Muscle of back (tissue), 11 donors: Measurements from ENCODE around the gene MEF2B. TPM values are rescaled to one million over a fixed set of nuclear protein-coding genes. Genes with fewer than 3 reads are reported as not detected.

ENCODE experiments used
- DNase-seq, 3 donors: peaks; one replicate each; pipeline versions ENCODE4 v3.0.0 to v3.0.0-alpha.2; 2013
- polyA plus RNA-seq, 10 donors: library from polyadenylated mRNA; unstranded; fragments of 120-200 nt; gene quantifications; one replicate each; pipeline ENCODE4 v1.2.1, GENCODE V29; 2013; ENCODE audit not compliant: insufficient read length in 10 of 10

MEF2B gene
- polyA plus RNA-seq, 10 donors = 0.71 to 2.3 (median 1.2) TPM

DNA sequence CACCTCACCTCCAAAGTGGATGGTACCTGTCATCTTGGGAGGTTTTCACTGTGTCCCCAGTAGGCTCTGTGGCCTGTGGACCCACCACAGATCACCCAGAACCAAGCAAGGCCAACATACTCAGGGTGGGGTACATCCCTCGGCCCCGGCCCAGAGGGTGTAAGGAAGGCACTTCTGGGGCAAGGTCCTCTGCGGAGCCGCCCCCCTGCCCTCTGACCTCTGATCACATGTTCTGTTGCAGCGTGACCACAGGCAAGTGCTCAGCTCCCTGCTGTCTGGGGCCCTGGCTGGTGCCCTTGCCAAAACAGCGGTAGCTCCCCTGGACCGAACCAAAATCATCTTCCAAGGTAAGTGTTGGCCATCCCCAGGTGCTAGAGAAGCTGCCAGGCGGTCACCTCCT is 68.5 kb downstream of the MEF2B start:
- no peak for DNase-seq

DNA sequence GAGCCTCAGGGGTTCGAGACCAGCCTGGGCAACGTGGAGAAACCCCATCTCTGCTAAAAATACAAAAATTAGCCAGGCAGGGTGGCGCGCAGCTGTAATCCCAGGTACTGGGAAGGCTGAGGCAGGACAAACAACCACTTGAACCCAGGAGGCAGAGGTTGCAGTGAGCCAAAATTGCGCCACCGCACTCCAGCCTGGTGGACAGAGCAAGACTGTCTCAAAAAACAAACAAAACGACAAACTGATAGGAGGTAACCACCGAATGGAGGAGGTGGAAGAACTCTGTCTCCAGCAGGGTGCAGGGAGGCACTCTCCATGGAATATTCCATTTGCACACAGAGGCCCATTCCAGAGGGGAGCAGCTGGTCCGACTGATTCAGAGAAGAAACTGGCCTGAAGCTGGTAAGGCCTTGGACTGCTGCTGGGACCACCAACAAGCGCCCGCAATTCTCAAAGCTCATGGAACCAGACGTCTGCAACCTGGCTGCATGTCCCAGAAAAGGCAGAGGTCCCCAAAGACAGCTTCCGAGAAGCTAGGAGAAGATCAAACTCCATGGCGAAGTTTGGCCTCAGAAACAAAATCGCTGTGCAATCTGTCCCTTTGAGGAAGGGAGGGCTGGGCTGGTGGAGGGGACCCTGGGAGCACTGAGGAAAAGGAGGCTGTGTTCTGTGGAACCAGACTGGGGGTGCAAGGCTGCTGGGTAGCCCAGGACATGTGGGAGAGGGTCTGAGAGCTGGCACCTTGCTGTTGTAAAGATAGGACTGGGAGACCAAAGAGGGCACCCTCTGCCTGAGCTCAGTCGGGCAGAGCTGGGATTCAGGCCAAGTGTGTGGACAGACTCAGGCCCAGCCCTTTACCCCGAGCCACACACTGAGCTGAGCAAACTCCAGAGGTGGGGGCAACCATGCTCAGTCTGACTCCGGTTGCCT is 71.1 kb downstream of the MEF2B start:
- DNase-seq = no peak

DNA sequence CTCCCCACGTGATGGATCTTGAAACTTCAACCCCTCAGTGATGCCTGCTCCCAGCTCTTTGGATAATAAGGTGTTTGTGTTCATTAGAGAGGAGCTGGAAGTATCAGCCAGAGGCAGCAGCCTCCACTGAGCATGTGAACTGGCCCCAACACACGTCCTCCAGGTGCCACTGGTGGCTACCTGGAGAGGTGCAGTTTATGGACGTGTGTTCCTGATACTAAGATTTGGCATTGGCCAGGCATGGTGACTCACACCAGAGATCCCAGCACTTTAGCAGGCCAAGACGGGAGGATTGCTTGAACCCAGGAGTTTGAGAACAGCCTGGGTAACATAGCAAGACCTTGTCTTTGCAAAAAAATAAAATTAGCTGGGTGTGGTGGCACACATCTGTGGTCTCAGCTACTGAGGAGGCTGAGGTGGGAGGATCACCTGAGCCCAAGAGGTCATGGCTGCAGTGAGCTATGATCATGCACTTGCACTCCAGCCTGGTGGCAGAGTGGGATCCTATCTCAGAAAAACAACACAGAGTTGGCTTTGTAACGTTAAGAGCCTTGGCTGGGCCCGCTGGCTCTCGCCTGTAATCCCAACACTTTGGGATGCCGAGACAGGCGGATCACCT is 71.9 kb downstream of the MEF2B start:
- no peak for DNase-seq

DNA sequence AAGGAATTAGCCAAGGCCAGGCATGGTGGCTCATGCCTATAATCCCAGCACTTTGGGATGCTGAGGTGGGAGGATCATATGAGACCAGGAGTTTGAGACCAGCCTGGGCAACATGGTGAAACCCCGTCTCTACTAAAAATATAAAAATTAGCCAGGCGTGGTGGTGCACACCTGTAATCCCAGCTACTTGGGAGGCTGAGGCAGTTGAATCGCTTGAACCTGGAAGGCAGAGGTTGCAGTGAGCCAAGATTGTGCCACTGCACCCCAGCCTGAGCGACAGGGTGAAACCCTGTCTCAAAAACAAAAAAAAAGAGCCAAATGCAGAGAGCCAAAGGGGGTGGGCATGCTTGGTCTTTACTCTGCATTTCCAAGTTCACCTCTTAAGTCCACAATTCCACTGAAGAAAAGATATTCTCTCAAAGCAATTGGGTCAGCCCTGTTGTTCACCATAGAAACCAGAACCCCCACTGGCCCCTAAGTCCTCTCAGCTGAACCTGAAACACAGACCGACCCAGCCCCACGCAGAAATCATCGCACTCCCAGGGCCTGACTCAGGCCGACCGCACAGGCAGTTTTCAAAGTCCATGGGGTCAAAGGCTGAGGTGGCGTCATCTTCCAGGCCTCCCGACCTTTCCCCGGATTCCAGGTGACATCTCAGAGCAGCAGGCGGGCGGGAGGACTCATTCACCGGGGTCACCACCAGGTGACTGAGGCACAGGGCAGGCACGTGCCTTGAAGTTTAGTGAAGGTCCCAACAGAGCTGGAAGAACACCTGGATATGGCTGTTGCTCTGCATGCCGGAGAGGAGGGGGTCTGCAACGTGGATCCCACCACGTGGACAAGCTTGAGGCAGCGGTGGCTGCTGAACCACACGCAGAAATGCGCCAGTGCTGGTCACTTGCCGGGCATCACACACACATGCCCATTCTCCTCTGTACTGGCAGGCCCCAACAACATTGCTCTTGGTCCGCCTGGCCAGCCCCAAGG is 73.1 kb downstream of the MEF2B start:
- no peak for DNase-seq

DNA sequence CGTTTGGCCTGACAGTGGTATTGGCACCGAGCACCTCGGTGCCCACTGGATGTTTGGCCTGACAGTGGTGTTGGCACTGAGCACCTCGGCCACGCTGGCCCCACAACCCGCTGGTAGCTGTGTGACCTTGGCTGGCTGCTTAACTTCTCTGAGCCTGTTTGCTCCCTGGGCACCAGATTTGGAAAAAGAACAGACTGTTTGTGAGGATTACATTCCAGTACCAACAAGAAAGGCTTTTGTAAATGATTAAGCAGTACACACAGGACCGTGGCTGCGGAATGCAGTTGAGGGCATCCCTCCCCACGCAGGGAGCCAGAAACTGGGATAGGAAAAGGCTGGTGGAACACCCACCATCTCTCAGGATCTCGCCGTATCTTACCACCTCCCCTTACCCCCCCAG is 74.4 kb downstream of the MEF2B start:
- no peak for DNase-seq

Other genes starting within 250 kb of the MEF2B start
- gene HOMER3, start 229.0 kb downstream of the MEF2B start, polyA plus RNA-seq = 10 to 100 TPM; 56.0 to 77.6 (median 63.5) TPM
- 10 to 100 TPM; 45.5 to 96.1 (median 58.4) TPM for gene SUGP2, start 136.7 kb downstream of the MEF2B start, polyA plus RNA-seq
- gene ARMC6, start 136.7 kb downstream of the MEF2B start, polyA plus RNA-seq = 10 to 100 TPM; 20.5 to 33.1 (median 29.5) TPM
- 10 to 100 TPM in 2 of 10 donors, 1 to 10 TPM in 8; 7.5 to 10.7 (median 9.3) TPM for gene SLC25A42, start 106.3 kb downstream of the MEF2B start, polyA plus RNA-seq
- 10 to 100 TPM; 16.8 to 26.9 (median 21.5) TPM for gene TMEM161A, start 31.8 kb downstream of the MEF2B start, polyA plus RNA-seq
- gene BORCS8, start 21.9 kb upstream of the MEF2B start, polyA plus RNA-seq = 10 to 100 TPM in 7 of 10 donors, 1 to 10 TPM in 3; 9.0 to 13.7 (median 10.9) TPM
- gene RFXANK, start 22.0 kb upstream of the MEF2B start, polyA plus RNA-seq = 10 to 100 TPM; 46.6 to 71.4 (median 60.1) TPM
- gene NR2C2AP, start 33.2 kb upstream of the MEF2B start, polyA plus RNA-seq = 10 to 100 TPM in 5 of 10 donors, 1 to 10 TPM in 5; 7.3 to 14.6 (median 10.4) TPM
- gene NCAN, start 41.7 kb upstream of the MEF2B start, polyA plus RNA-seq = under 1 TPM; 0.04 to 0.84 (median 0.10) TPM
- 1 to 10 TPM; 1.5 to 4.1 (median 2.0) TPM for gene TM6SF2, start 103.0 kb upstream of the MEF2B start, polyA plus RNA-seq
- 10 to 100 TPM; 29.4 to 39.8 (median 33.2) TPM for gene SUGP1, start 150.2 kb upstream of the MEF2B start, polyA plus RNA-seq
- 10 to 100 TPM; 29.4 to 59.3 (median 37.9) TPM for gene MAU2, start 150.6 kb upstream of the MEF2B start, polyA plus RNA-seq
- gene GATAD2A, start 235.4 kb upstream of the MEF2B start, polyA plus RNA-seq = 10 to 100 TPM; 44.1 to 57.1 (median 47.3) TPM